ENCODE data around the gene SLC25A25. TPM values are rescaled to one million over a fixed set of nuclear protein-coding genes. Genes with fewer than 3 reads are reported as not detected.

Gene SLC25A25
- total RNA-seq, 1 experiment from 2014 or later, result 18.5 TPM

GRCh38 chr9:128082151-128082550 is 14.1 kb downstream of the SLC25A25 start:
- ChIA-PET POLR2A (no interaction called here), CTCF (interaction anchor here (0.7 kb wide), 1 partner anchor 156 kb away, joined by 4 read pairs; no protein-coding TSS in a partner anchor)
- BruUV-seq (replicated peaks), result no TSS peak
- H3K4me1 Mint-ChIP-seq (ENCODE audit: low read depth, unreplicated experiment), result peaks cover 30% of the 10 kb centered on the region
- Histone ChIP-seq H3K36me3 (ENCODE audit: control insufficient read depth, insufficient read depth, low read length) (no peaks in the 10 kb centered on the region), H3K9me3 (no peaks in the 10 kb centered on the region), H3K27me3 (replicated peaks; ENCODE audit: control insufficient read depth, insufficient read depth, low read length) (no peaks in the 10 kb centered on the region), H3K4me1 (peaks cover 29% of the 10 kb centered on the region), H3K4me3 (ENCODE audit: low read depth, low read length) (no peak overlapping the region)
- TF ChIP-seq, protein P1, sequence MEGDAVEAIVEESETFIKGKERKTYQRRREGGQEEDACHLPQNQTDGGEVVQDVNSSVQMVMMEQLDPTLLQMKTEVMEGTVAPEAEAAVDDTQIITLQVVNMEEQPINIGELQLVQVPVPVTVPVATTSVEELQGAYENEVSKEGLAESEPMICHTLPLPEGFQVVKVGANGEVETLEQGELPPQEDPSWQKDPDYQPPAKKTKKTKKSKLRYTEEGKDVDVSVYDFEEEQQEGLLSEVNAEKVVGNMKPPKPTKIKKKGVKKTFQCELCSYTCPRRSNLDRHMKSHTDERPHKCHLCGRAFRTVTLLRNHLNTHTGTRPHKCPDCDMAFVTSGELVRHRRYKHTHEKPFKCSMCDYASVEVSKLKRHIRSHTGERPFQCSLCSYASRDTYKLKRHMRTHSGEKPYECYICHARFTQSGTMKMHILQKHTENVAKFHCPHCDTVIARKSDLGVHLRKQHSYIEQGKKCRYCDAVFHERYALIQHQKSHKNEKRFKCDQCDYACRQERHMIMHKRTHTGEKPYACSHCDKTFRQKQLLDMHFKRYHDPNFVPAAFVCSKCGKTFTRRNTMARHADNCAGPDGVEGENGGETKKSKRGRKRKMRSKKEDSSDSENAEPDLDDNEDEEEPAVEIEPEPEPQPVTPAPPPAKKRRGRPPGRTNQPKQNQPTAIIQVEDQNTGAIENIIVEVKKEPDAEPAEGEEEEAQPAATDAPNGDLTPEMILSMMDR (IDR thresholded peaks at IDR 0.05; ENCODE audit: insufficient read depth in 1 of 2, low read depth in 1 of 2, low read length in 1 of 2, severe bottlenecking in 1 of 2, unreplicated experiment in 1 of 2), result no peak
- intact Hi-C loops (cut with micrococcal nuclease; ENCODE audit: unreplicated experiment), result no loop called here
- no peak overlapping the region for H3K27ac Mint-ChIP-seq (ENCODE audit: unreplicated experiment)
- H3K36me3 Mint-ChIP-seq (ENCODE audit: insufficient read depth, unreplicated experiment), result peaks cover 7% of the 10 kb centered on the region
- H3K4me3 Mint-ChIP-seq (ENCODE audit: unreplicated experiment), result no peak overlapping the region
- no peak for DNase-seq
- H3K27me3 Mint-ChIP-seq (ENCODE audit: insufficient read depth, unreplicated experiment), result no peaks in the 10 kb centered on the region
- H3K9me3 Mint-ChIP-seq (ENCODE audit: unreplicated experiment), result no peaks in the 10 kb centered on the region

DNA sequence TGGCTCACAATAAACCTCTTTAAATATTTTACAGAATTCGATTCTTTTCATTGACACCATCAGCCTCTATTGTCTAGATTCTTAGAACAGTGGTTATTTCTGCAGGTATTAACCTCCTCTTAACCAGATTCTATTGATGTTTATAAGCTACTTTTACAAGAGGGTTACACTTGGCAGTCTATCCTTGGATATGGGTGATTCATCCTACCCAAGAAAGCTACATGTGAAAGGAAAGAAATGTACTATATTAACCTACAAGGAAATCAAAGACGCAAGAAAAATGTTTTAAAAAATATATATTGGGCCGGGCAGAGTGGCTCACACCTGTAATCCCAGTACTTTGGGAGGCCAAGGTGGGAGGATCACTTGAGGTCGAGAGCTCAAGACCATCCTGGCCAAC is 16.7 kb downstream of the SLC25A25 start:
- H3K27me3 ChIP-seq (replicated peaks; ENCODE audit: control insufficient read depth, insufficient read depth, low read length), result no peaks in the 10 kb centered on the region
- BruUV-seq (replicated peaks), result no TSS peak
- Mint-ChIP-seq H3K27ac (ENCODE audit: unreplicated experiment) (no peak overlapping the region), H3K9me3 (ENCODE audit: unreplicated experiment) (no peaks in the 10 kb centered on the region), H3K4me3 (ENCODE audit: unreplicated experiment) (no peak overlapping the region), H3K4me1 (ENCODE audit: low read depth, unreplicated experiment) (peaks cover 9% of the 10 kb centered on the region), H3K27me3 (ENCODE audit: insufficient read depth, unreplicated experiment) (no peaks in the 10 kb centered on the region), H3K36me3 (ENCODE audit: insufficient read depth, unreplicated experiment) (no peaks in the 10 kb centered on the region)
- TF ChIP-seq, protein P1 (IDR thresholded peaks at IDR 0.05; ENCODE audit: insufficient read depth in 1 of 2, low read depth in 1 of 2, low read length in 1 of 2, severe bottlenecking in 1 of 2, unreplicated experiment in 1 of 2), result no peak
- intact Hi-C loops (cut with micrococcal nuclease; ENCODE audit: unreplicated experiment), result no loop called here
- ChIA-PET CTCF (no interaction called here), POLR2A (no interaction called here)
- no peak for DNase-seq
- peaks cover 9% of the 10 kb centered on the region for H3K4me1 ChIP-seq
- H3K36me3 ChIP-seq (ENCODE audit: control insufficient read depth, insufficient read depth, low read length), result no peaks in the 10 kb centered on the region
- no peaks in the 10 kb centered on the region for H3K9me3 ChIP-seq
- no peak overlapping the region for H3K4me3 ChIP-seq (ENCODE audit: low read depth, low read length)

- POLR2A ChIA-PET, result no interaction called here
- no TSS peak for BruUV-seq (replicated peaks)
- no peaks in the 10 kb centered on the region for H3K27me3 Mint-ChIP-seq (ENCODE audit: insufficient read depth, unreplicated experiment)
Observed at GRCh38 chr9:128085943-128086342, 17.9 kb downstream of the SLC25A25 start.

More at GRCh38 chr9:128085943-128086342, 17.9 kb downstream of the SLC25A25 start:
- Mint-ChIP-seq H3K4me3 (ENCODE audit: unreplicated experiment) (no peak overlapping the region), H3K9me3 (ENCODE audit: unreplicated experiment) (no peaks in the 10 kb centered on the region), H3K36me3 (ENCODE audit: insufficient read depth, unreplicated experiment) (no peaks in the 10 kb centered on the region), H3K4me1 (ENCODE audit: low read depth, unreplicated experiment) (peaks cover 5% of the 10 kb centered on the region), H3K27ac (ENCODE audit: unreplicated experiment) (no peak overlapping the region)
- DNase-seq, result no peak
- CTCF ChIA-PET, result no interaction called here
- TF ChIP-seq, protein P1 (IDR thresholded peaks at IDR 0.05; ENCODE audit: insufficient read depth in 1 of 2, low read depth in 1 of 2, low read length in 1 of 2, severe bottlenecking in 1 of 2, unreplicated experiment in 1 of 2), result no peak
- Histone ChIP-seq H3K27me3 (replicated peaks; ENCODE audit: control insufficient read depth, insufficient read depth, low read length) (no peaks in the 10 kb centered on the region), H3K36me3 (ENCODE audit: control insufficient read depth, insufficient read depth, low read length) (no peaks in the 10 kb centered on the region), H3K4me1 (peaks cover 7% of the 10 kb centered on the region; the same call in 1 of the 2 replicates), H3K9me3 (no peaks in the 10 kb centered on the region), H3K4me3 (ENCODE audit: low read depth, low read length) (no peak overlapping the region)
- intact Hi-C loops (cut with micrococcal nuclease; ENCODE audit: unreplicated experiment), result no loop called here

All from Caco-2 (cell line).